H1 (cell line): Measurements from ENCODE around the gene PRKAB2. TPM values are rescaled to one million over a fixed set of nuclear protein-coding genes. Genes with fewer than 3 reads are reported as not detected.

Experiments
- CTCF ChIA-PET: fragments of 300-600 bp; sonication (Branson Sonifier 250); formaldehyde crosslinking; loops from one replicate; lab custom pipeline; 2021; ENCODE audit not compliant: partially characterized antibody; lab: Charles Lee
- POLR2A ChIA-PET: fragments of 300-600 bp; sonication (Branson Sonifier 250); formaldehyde crosslinking; loops from one replicate; lab custom pipeline; 2021; ENCODE audit warnings: inconsistent platforms; ENCODE audit not compliant: partially characterized antibody; lab: Charles Lee
- DNase-seq, 2 experiments: peaks; one replicate each; pipeline versions ENCODE4 v3.0.0 to v3.0.0-alpha.2; 2010 to 2022; ENCODE audit warnings: low spot score in 2 of 2, low read depth in 1 of 2, mixed read lengths in 1 of 2
- FAIRE-seq: peaks from 2 replicates; lab custom pipeline; 2011; peaks lifted over from hg19 to GRCh38; lab: Jason Lieb, UNC
- H2AFZ ChIP-seq: 2 replicates; pipeline ENCODE4 v1.8.1; 2012; ENCODE audit warnings: low read length, inconsistent platforms
- H2AK5ac ChIP-seq: 2 replicates; pipeline ENCODE4 v1.6.1; 2013; ENCODE audit warnings: low read depth, low read length
- H2BK120ac ChIP-seq: replicated peaks from 2 replicates; pipeline ENCODE3; 2013; ENCODE audit warnings: low read depth, low read length, inconsistent platforms
- H2BK12ac ChIP-seq: 2 replicates; pipeline ENCODE4 v1.6.1; 2013; ENCODE audit warnings: low read depth, low read length
- H2BK15ac ChIP-seq: 2 replicates; pipeline ENCODE4 v1.6.1; 2013; ENCODE audit warnings: low read length
- H2BK20ac ChIP-seq: 2 replicates; pipeline ENCODE4 v1.6.1; 2013; ENCODE audit warnings: low read length
- H2BK5ac ChIP-seq: 2 replicates; pipeline ENCODE4 v1.6.1; 2013; ENCODE audit warnings: low read depth, low read length
- H3K14ac ChIP-seq: 2 replicates; pipeline ENCODE4 v1.6.1; 2013; ENCODE audit warnings: inconsistent platforms; ENCODE audit not compliant: insufficient read length
- H3K18ac ChIP-seq: 2 replicates; pipeline ENCODE4 v1.6.1; 2013; ENCODE audit warnings: low read length; ENCODE audit errors: extremely low read depth
- H3K23ac ChIP-seq: 2 replicates; pipeline ENCODE4 v1.6.1; 2013; ENCODE audit warnings: inconsistent platforms; ENCODE audit not compliant: insufficient read length
- H3K23me2 ChIP-seq: 2 replicates; pipeline ENCODE4 v1.6.1; 2013; ENCODE audit warnings: low read depth, low read length
- H3K27ac ChIP-seq: 2 replicates; pipeline ENCODE4 v1.6.1; 2011; ENCODE audit warnings: low read depth, low read length, inconsistent platforms
- H3K27me3 ChIP-seq, 4 experiments: replicated peaks in 1 of 4; 1 replicate in 1 of 4; 2 replicates in 3 of 4; pipeline versions ENCODE4 v1.6.1 to v1.8.1; 2011 to 2013; ENCODE audit warnings: low read length in 3 of 4, mild to moderate bottlenecking in 3 of 4, inconsistent platforms in 2 of 4, mixed read lengths in 2 of 4, moderate library complexity in 1 of 4; ENCODE audit not compliant: control insufficient read depth in 3 of 4, insufficient read depth in 3 of 4; ENCODE audit errors: extremely low read depth in 1 of 4
- H3K36me3 ChIP-seq, 4 experiments: 2 replicates each; pipeline versions ENCODE4 v1.6.1 to v1.8.1; 2011 to 2013; ENCODE audit warnings: mild to moderate bottlenecking in 4 of 4, low read length in 3 of 4, moderate library complexity in 2 of 4, control low read depth in 1 of 4, inconsistent platforms in 1 of 4; ENCODE audit not compliant: insufficient read depth in 4 of 4, control insufficient read depth in 2 of 4
- H3K4ac ChIP-seq: replicated peaks from 2 replicates; pipeline ENCODE3; 2013; ENCODE audit warnings: low read length, low read depth, mixed read lengths, inconsistent platforms; ENCODE audit not compliant: insufficient read length
- H3K4me1 ChIP-seq, 4 experiments: replicated peaks in 1 of 4; 1 replicate in 1 of 4; 2 replicates in 3 of 4; pipeline versions ENCODE4 v1.6.1 to v1.8.1; 2011 to 2013; ENCODE audit warnings: low read length in 3 of 4, inconsistent platforms in 2 of 4, mixed read lengths in 1 of 4; ENCODE audit not compliant: insufficient read depth in 4 of 4, control insufficient read depth in 3 of 4
- H3K4me2 ChIP-seq, 2 experiments: 2 replicates each; pipeline versions ENCODE4 v1.6.1 to v1.8.1; 2011 to 2013; ENCODE audit warnings: low read depth in 2 of 2, low read length in 2 of 2, control low read depth in 1 of 2, inconsistent platforms in 1 of 2, mild to moderate bottlenecking in 1 of 2; ENCODE audit not compliant: insufficient read depth in 1 of 2
- H3K4me3 ChIP-seq, 4 experiments: fragments of 200-600, 300-600 bp in 1 of 4; sonication (generic), shearing (Covaris generic), sonication (Bioruptor Twin) in 1 of 4; 2 replicates each; pipeline versions ENCODE4 v1.5.1 to v1.8.1; 2011 to 2016; ENCODE audit warnings: low read length in 4 of 4, low read depth in 3 of 4, control low read depth in 2 of 4, inconsistent platforms in 2 of 4, mild to moderate bottlenecking in 2 of 4, mixed read lengths in 1 of 4, moderate library complexity in 1 of 4; ENCODE audit not compliant: insufficient read depth in 2 of 4; ENCODE audit errors: extremely low read depth in 1 of 4
- H3K56ac ChIP-seq: replicated peaks from 2 replicates; pipeline ENCODE3; 2013; ENCODE audit warnings: low read depth, mild to moderate bottlenecking, mixed read lengths, low read length, inconsistent platforms; ENCODE audit not compliant: insufficient read length
- H3K79me1 ChIP-seq: 2 replicates; pipeline ENCODE4 v1.6.1; 2013; ENCODE audit warnings: low read depth, low read length, control low read depth
- H3K79me2 ChIP-seq, 2 experiments: 2 replicates each; pipeline versions ENCODE4 v1.6.1 to v1.8.1; 2012 to 2013; ENCODE audit warnings: low read length in 2 of 2, mild to moderate bottlenecking in 2 of 2, inconsistent platforms in 1 of 2; ENCODE audit not compliant: insufficient read depth in 2 of 2, control insufficient read depth in 1 of 2
- H3K9ac ChIP-seq, 4 experiments: replicated peaks in 1 of 4; 1 replicate in 1 of 4; 2 replicates in 3 of 4; pipeline versions ENCODE4 v1.6.1 to v1.8.1; 2011 to 2013; ENCODE audit warnings: low read depth in 3 of 4, low read length in 3 of 4, control low read depth in 2 of 4, mild to moderate bottlenecking in 2 of 4, moderate library complexity in 2 of 4, inconsistent platforms in 1 of 4; ENCODE audit errors: extremely low read depth in 1 of 4
- H3K9me3 ChIP-seq, 2 experiments: 2 replicates each; pipeline versions ENCODE4 v1.6.1 to v1.8.1; 2012 to 2013; ENCODE audit warnings: mild to moderate bottlenecking in 2 of 2, moderate library complexity in 2 of 2, control low read depth in 1 of 2, inconsistent platforms in 1 of 2, low read depth in 1 of 2, low read length in 1 of 2, mixed read lengths in 1 of 2; ENCODE audit not compliant: insufficient read depth in 2 of 2
- H4K20me1 ChIP-seq, 2 experiments: replicated peaks in 1 of 2; 2 replicates each; pipeline versions ENCODE3 to v1.8.1; 2011 to 2013; ENCODE audit warnings: inconsistent platforms in 2 of 2, low read length in 2 of 2, mild to moderate bottlenecking in 1 of 2; ENCODE audit not compliant: insufficient read depth in 2 of 2, control insufficient read depth in 1 of 2
- H4K5ac ChIP-seq: 2 replicates; pipeline ENCODE4 v1.6.1; 2013; ENCODE audit warnings: low read length, low read depth, mixed read lengths, inconsistent platforms; ENCODE audit not compliant: insufficient read length
- H4K8ac ChIP-seq: 2 replicates; pipeline ENCODE4 v1.8.0; 2013; ENCODE audit warnings: mild to moderate bottlenecking, moderate library complexity, low read length, inconsistent platforms; ENCODE audit not compliant: insufficient read depth; ENCODE audit errors: extremely low read depth
- H4K91ac ChIP-seq: replicated peaks from 2 replicates; pipeline ENCODE3; 2013; ENCODE audit warnings: low read length, mixed read lengths, inconsistent platforms; ENCODE audit not compliant: insufficient read length
- TBP ChIP-seq: IDR thresholded peaks from 2 replicates; pipeline ENCODE4 v1.6.1; 2011; ENCODE audit warnings: low read depth, low read length, improper control_type of control experiment
- WGBS, 2 experiments: shearing (Covaris generic) in 1 of 2; methylation state at CpG; one replicate each; pipeline versions ENCODE4 v1.1.6 to v1.1.7; 2013 to 2015; ENCODE audit warnings: low lambda C conversion rate in 2 of 2, mixed read lengths in 2 of 2, inconsistent platforms in 1 of 2, low coverage in 1 of 2, missing lambda C conversion rate in 1 of 2; ENCODE audit not compliant: insufficient replicate concordance in 2 of 2, insufficient coverage in 1 of 2, insufficient read length in 1 of 2; ENCODE audit errors: extremely low coverage in 1 of 2, missing lambda C conversion rate in 1 of 2; 5-methylcytosine and 5-hydroxymethylcytosine counted together
- polyA plus RNA-seq, 7 experiments: library from polyadenylated mRNA; depleted of rRNA in 3 of 7; stranded (reverse) in 5 of 7; unstranded in 2 of 7; fragments of >200 nt in 5 of 7; fragments of 200-250 nt in 2 of 7; gene quantifications; 1 replicate in 5 of 7; 2 replicates in 1 of 7; 4 replicates in 1 of 7; pipeline versions ENCODE4 v1.2.1 to v1.2.3, GENCODE V29; 2011 to 2013; ENCODE audit warnings: missing spikeins in 2 of 7, mixed read lengths in 2 of 7
- total RNA-seq: library from RNA; stranded (reverse); fragmentation: NEBNext Ultra II Directional; extraction: Animal tissue kit (Norgen Biotek cat#: 25700); gene quantifications from 2 replicates; pipeline ENCODE4 v1.2.1, GENCODE V29; 2021

The PRKAB2 gene
- total and polyA plus RNA-seq, 2 of the 8 experiments (the other 6 are each of a cell fraction or from before 2014, with no cell fraction given), result 15.0 to 18.9 TPM

DNA sequence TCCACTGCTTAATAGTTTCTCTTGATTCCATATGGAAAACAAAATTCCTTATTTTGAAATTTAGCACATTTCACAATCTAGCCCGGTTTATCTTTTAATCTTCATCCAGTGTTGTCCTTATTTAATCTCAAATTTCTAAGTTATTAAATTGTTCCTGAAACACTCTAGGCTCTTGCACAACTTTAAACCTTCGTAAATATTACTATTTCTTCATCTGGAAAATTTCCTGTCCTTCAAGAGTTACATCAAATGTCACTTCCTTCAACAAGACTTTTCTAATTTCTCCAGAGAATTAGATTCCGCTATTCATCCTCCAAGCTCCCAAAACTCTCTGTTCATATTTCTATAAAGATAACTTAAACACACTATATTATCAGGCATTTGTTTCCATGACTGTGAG, 46.3 kb upstream of the PRKAB2 start:
- H3K23me2 ChIP-seq, result no peaks in the 10 kb centered on the region
- TF ChIP-seq TBP, result no peak

More for the DNA sequence above, 46.3 kb upstream of the PRKAB2 start:
- Histone ChIP-seq H3K4me1 (peaks cover 0 to 1% (median under 1%) of the 10 kb centered on the region in 4 experiments; a peak in 3 of 7 replicates), H4K8ac (no peak overlapping the region), H3K9me3 (no peaks in the 10 kb centered on the region), H4K91ac (no peak overlapping the region), H4K5ac (no peak overlapping the region), H3K79me2 (no peaks in the 10 kb centered on the region), H3K9ac (no peak overlapping the region), H3K23ac (no peak overlapping the region), H3K27ac (no peak overlapping the region), H2BK15ac (no peak overlapping the region), H3K56ac (no peak overlapping the region), H3K27me3 (no peaks in the 10 kb centered on the region; a peak in 1 of 7 replicates), H2BK20ac (no peak overlapping the region), H3K18ac (no peak overlapping the region), H2AK5ac (no peak overlapping the region), H3K36me3 (no peaks in the 10 kb centered on the region), H3K4ac (no peak overlapping the region), H2AFZ (no peak overlapping the region), H4K20me1 (no peaks in the 10 kb centered on the region), H3K4me2 (no peak overlapping the region), H3K79me1 (no peaks in the 10 kb centered on the region), H3K14ac (no peak overlapping the region), H2BK120ac (no peak overlapping the region), H2BK5ac (no peak overlapping the region), H2BK12ac (no peak overlapping the region), H3K4me3 (no peak overlapping the region)
- CTCF ChIA-PET, result no interaction called here
- DNase-seq, result no peak
- POLR2A ChIA-PET, result no interaction called here
- 61% methylated on average over 3 of the region's 3 CpGs; no CpG with 5 or more reads in 1 of the 2 experiments for WGBS, 2 experiments
- FAIRE-seq, result no peak
